Regular cardiac myocyte (primary cell): Measurements from ENCODE around the gene ATOH1. TPM values are rescaled to one million over a fixed set of nuclear protein-coding genes. Genes with fewer than 3 reads are reported as not detected.

Experiments
- total RNA-seq: library from RNA; depleted of rRNA; stranded (reverse); fragments of >200 nt; gene quantifications from 2 replicates; pipeline ENCODE4 v1.2.3, GENCODE V29; 2014

The ATOH1 gene
- total RNA-seq: not detected in 2 replicates

DNA sequence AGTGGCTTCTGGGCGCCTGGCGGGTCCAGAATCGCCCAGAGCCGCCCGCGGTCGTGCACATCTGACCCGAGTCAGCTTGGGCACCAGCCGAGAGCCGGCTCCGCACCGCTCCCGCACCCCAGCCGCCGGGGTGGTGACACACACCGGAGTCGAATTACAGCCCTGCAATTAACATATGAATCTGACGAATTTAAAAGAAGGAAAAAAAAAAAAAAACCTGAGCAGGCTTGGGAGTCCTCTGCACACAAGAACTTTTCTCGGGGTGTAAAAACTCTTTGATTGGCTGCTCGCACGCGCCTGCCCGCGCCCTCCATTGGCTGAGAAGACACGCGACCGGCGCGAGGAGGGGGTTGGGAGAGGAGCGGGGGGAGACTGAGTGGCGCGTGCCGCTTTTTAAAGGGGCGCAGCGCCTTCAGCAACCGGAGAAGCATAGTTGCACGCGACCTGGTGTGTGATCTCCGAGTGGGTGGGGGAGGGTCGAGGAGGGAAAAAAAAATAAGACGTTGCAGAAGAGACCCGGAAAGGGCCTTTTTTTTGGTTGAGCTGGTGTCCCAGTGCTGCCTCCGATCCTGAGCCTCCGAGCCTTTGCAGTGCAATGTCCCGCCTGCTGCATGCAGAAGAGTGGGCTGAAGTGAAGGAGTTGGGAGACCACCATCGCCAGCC lies at the start of gene ATOH1:
TSS of gene ATOH1 (plus strand) at position 422 of the 663 bp plus-strand sequence. CDS start at position 596, 174 bp downstream.

